ENCODE measurements around the gene SCD.

SCD gene

GRCh38 chr10:100401631-100402328, 54.7 kb downstream of the SCD start:
- DNase-seq (ENCODE audit: low spot score): no peak

DNA sequence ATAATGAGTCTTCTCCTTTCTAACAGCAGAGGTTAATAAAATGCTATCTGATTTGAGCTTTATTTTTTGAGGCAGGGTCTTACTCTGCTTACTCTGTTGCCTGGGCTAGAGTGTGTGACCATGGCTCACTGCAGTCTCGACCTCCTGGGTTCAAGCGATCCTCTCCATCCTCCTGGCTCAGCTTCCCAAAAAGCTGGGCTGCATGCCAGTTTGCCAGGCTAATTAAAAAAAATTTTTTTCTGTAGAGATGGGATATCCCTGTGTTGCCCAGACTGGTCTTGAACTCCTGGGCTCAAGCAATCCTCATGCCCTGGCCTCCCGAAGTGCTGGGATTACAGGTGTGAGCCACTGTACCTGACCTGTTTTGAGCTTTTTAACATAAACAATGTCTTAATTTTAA, 56.7 kb downstream of the SCD start:
- no peak for DNase-seq (ENCODE audit: low spot score)

DNA sequence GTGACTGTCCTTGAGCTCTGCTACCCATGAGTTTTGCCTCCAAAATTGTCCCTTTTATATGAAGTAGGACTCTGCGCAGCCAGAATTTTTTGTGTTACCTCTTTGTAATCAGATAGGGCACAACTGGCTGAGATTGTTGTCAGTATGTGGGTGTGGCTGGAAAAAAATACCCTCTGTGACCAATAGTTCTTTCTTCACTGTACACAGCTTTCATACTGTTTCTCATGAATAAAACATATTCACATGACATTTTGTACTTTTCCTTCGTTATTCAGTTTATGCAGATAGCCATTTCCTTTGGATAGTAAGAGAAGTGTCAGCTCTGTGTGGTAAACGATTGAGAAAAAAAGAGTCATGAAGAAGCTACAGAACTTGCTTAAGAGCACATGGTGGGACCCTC, 66.1 kb downstream of the SCD start:
- no peak for DNase-seq (ENCODE audit: low spot score)
